HL-60 (cell line): ENCODE measurements around the gene CDH15.

Experiments
- DNase-seq, 2 experiments: peaks; one replicate each; pipeline ENCODE4 v3.0.0-alpha.2; 2010 to 2020; ENCODE audit warnings: low read depth in 1 of 2, low spot score in 1 of 2
- H3K27ac ChIP-seq: fragments of 250-450 bp; sonication (Bioruptor Pico); replicated peaks from 2 replicates; pipeline ENCODE4 v1.5.1; 2020; ENCODE audit warnings: mild to moderate bottlenecking, moderate library complexity
- H3K27me3 ChIP-seq: fragments of 250-450 bp; sonication (Bioruptor Pico); 2 replicates; pipeline ENCODE4 v1.5.1; 2021; ENCODE audit warnings: mild to moderate bottlenecking, moderate library complexity; ENCODE audit not compliant: insufficient read depth, poor library complexity, severe bottlenecking
- H3K4me3 ChIP-seq: replicated peaks from 2 replicates; pipeline ENCODE4 v1.5.1; 2011; ENCODE audit warnings: mild to moderate bottlenecking, control low read depth, low read length; ENCODE audit not compliant: insufficient read depth
- GABPA ChIP-seq: IDR thresholded peaks from 2 replicates; pipeline ENCODE4 v1.6.1; 2012; ENCODE audit warnings: low read depth
- POLR2AphosphoS5 ChIP-seq: IDR thresholded peaks from 2 replicates; pipeline ENCODE4 v1.6.1; 2012; ENCODE audit warnings: low read depth
- SPI1 ChIP-seq: IDR thresholded peaks from 2 replicates; pipeline ENCODE4 v1.6.1; 2012; ENCODE audit warnings: low read depth, mild to moderate bottlenecking, borderline replicate concordance
- TF ChIP-seq, protein P1 (sequence below): IDR thresholded peaks from one replicate; pipeline ENCODE4 v1.5.1; 2011; ENCODE audit warnings: low read length, control low read depth, inconsistent platforms; ENCODE audit not compliant: insufficient read depth
- TF ChIP-seq, protein P2 (sequence below): IDR thresholded peaks from 2 replicates; pipeline ENCODE4 v1.6.1; 2012; ENCODE audit warnings: low read depth; ENCODE audit not compliant: insufficient replicate concordance

Gene CDH15

DNA sequence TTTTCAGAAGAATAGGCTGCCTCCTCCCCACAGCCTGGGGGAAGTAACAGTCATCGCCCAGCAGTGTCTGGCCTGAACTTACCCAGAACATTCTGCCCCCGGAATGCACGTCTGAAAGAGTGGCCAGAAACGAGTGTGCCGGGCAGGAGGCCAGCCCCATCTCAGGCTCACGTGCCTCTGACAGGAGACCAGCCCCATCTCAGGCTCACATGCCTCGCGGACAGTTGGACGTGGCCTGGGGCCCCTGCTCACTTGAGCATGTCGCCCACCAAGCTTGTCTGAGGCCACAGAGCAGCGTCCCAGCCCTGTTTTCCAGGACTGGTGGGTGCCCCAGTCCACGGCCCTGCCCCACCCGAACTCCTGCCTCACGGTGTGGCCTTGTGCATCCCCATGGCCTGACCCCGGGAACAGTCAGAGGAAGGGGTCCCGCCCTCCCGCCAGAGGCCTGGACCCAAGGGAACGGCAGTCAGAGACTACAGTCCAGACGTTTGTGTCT, 16.3 kb upstream of the CDH15 start:
- Histone ChIP-seq H3K27me3 (no peaks in the 10 kb centered on the region), H3K27ac (no peak overlapping the region), H3K4me3 (no peak overlapping the region)
- no peak for DNase-seq
- TF ChIP-seq SPI1, result no peak
- TF ChIP-seq, protein P1, sequence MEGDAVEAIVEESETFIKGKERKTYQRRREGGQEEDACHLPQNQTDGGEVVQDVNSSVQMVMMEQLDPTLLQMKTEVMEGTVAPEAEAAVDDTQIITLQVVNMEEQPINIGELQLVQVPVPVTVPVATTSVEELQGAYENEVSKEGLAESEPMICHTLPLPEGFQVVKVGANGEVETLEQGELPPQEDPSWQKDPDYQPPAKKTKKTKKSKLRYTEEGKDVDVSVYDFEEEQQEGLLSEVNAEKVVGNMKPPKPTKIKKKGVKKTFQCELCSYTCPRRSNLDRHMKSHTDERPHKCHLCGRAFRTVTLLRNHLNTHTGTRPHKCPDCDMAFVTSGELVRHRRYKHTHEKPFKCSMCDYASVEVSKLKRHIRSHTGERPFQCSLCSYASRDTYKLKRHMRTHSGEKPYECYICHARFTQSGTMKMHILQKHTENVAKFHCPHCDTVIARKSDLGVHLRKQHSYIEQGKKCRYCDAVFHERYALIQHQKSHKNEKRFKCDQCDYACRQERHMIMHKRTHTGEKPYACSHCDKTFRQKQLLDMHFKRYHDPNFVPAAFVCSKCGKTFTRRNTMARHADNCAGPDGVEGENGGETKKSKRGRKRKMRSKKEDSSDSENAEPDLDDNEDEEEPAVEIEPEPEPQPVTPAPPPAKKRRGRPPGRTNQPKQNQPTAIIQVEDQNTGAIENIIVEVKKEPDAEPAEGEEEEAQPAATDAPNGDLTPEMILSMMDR, result no peak
- TF ChIP-seq, protein P2, sequence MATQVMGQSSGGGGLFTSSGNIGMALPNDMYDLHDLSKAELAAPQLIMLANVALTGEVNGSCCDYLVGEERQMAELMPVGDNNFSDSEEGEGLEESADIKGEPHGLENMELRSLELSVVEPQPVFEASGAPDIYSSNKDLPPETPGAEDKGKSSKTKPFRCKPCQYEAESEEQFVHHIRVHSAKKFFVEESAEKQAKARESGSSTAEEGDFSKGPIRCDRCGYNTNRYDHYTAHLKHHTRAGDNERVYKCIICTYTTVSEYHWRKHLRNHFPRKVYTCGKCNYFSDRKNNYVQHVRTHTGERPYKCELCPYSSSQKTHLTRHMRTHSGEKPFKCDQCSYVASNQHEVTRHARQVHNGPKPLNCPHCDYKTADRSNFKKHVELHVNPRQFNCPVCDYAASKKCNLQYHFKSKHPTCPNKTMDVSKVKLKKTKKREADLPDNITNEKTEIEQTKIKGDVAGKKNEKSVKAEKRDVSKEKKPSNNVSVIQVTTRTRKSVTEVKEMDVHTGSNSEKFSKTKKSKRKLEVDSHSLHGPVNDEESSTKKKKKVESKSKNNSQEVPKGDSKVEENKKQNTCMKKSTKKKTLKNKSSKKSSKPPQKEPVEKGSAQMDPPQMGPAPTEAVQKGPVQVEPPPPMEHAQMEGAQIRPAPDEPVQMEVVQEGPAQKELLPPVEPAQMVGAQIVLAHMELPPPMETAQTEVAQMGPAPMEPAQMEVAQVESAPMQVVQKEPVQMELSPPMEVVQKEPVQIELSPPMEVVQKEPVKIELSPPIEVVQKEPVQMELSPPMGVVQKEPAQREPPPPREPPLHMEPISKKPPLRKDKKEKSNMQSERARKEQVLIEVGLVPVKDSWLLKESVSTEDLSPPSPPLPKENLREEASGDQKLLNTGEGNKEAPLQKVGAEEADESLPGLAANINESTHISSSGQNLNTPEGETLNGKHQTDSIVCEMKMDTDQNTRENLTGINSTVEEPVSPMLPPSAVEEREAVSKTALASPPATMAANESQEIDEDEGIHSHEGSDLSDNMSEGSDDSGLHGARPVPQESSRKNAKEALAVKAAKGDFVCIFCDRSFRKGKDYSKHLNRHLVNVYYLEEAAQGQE, result no peak
- TF ChIP-seq GABPA, result no peak
- no peak; the same call in none of the 2 replicates for TF ChIP-seq POLR2AphosphoS5

DNA sequence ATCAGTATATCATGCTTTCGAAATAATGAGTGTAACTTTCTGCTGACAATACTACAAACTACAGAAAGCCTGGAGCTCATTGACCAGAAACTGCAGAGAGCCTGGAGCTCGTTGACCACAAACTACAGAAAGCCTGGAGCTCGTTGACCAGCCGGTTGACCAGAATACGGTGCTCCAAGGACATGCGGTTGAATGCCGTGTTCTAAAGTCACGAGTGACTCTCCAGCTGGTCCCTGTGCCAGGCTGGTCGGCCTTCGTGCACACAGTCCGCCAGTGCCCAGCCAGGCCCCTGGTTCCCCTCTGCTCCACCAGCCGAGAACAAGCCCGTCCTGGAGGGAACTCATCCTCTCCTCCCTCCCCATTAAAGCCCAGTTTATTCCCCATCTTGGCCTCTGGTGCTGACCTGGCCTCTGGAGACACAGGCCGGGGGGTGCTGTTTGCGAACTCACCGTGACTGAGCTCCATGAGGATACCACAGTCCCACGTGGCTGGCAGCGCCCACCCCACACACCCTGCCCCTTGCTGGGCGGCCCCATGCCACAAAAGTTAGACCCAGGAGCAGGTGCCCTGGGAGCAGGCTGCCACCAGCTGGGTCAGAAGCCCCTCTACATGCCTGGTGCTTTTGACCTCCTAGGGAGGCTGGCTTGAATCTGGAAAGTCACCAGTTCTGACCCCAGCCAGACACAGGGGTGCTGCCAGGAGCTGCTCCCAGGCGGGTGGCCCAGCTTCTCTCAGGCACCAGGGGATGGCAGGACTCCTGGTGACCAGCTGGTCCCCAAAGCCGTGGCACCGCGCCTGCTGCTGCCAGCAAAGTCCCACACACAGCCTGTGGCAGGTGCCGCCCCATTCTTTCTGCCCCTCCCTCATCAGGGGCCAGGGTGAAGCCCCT, 15.5 kb upstream of the CDH15 start:
- no peak for DNase-seq
- TF ChIP-seq GABPA (no peak), SPI1 (no peak), POLR2AphosphoS5 (no peak; the same call in 1 of the 2 replicates)
- TF ChIP-seq, protein P2, result no peak
- TF ChIP-seq, protein P1, result no peak
- no peaks in the 10 kb centered on the region for H3K27me3 ChIP-seq

DNA sequence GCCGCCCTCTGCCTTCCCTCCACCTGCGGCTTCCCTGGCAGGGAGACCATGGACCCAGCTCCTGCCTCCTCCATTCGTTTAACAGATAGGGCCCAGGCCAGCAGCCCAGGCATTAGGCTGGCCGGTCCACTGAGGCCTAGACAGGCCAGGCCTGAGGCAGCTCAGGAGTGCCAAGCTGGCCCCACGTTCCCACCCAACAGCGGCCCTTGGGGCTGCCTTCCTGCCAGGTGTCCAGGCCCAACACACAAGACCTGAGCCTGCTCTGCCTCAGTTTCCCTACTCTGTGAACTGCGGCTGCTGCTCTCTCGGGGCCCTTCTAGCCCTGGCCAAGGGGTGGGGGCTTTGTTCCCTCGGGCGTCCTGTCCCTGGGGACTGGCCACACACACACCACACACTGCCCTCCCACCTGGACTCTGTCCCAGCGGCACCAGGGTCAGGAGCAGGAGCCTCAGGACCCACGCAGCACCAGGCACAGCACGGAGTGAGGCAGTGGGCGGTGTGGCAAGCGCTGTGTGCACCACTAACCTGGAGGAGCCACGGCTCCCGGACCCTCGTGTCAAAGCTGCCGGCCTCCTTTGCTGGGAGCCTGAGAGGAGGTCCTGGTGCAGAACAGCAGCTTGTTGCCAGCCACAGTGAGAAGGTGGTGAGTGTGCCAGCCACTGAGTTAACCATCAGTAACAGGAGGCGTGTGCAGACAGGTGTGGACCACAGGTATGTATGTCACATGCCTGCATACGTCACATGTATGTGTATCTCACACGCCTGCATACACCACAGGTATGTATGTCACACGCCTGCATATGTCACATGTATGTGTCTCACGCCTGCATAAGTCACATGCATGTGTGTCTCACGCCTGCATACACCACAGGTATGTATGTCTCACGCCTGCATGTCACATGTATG, 14.6 kb upstream of the CDH15 start:
- TF ChIP-seq, protein P2, result no peak
- TF ChIP-seq GABPA (no peak), POLR2AphosphoS5 (no peak), SPI1 (no peak)
- TF ChIP-seq, protein P1, result no peak
- Histone ChIP-seq H3K27me3 (no peaks in the 10 kb centered on the region), H3K4me3 (no peak overlapping the region), H3K27ac (no peak overlapping the region)
- DNase-seq, result no peak

More for the DNA sequence above, 15.5 kb upstream of the CDH15 start:
- Histone ChIP-seq H3K4me3 (no peak overlapping the region), H3K27ac (no peak overlapping the region)
